Sigmoid colon (tissue), 7 donors: ENCODE results near the gene ASAP2. TPM values are rescaled to one million over a fixed set of nuclear protein-coding genes. Genes with fewer than 3 reads are reported as not detected.

Experiments used
- DNase-seq: peaks from one replicate; pipeline ENCODE4 v3.0.0-alpha.2; 2019
- H3K27ac ChIP-seq, 4 donors: fragments of 200-600 bp; sonication (generic); one replicate each; pipeline ENCODE4 v1.5.1; 2016 to 2019; ENCODE audit warnings: mild to moderate bottlenecking in 1 of 4
- H3K27me3 ChIP-seq, 3 donors: fragments of 200-600 bp; sonication (generic); one replicate each; pipeline ENCODE4 v1.5.1; 2019; ENCODE audit warnings: mild to moderate bottlenecking in 1 of 3
- H3K36me3 ChIP-seq, 4 donors: fragments of 200-600 bp; sonication (generic); one replicate each; pipeline ENCODE4 v1.5.1; 2016 to 2019
- H3K4me1 ChIP-seq, 4 donors: fragments of 200-600 bp; sonication (generic); one replicate each; pipeline ENCODE4 v1.5.1; 2017 to 2019
- H3K4me3 ChIP-seq, 4 donors: fragments of 200-600 bp; sonication (generic); one replicate each; pipeline ENCODE4 v1.5.1; 2017 to 2019; ENCODE audit warnings: mild to moderate bottlenecking in 2 of 4, moderate library complexity in 1 of 4
- H3K9me3 ChIP-seq, 4 donors: fragments of 200-600 bp in 3 of 4; sonication (generic) in 3 of 4; one replicate each; pipeline versions ENCODE4 v1.5.1 to v1.6.1; 2013 to 2019
- EP300 ChIP-seq, 4 donors: sonication (generic); formaldehyde crosslinking; IDR thresholded peaks; one replicate each; pipeline ENCODE4 v1.6.1; 2017; ENCODE audit warnings: antibody characterized with exemption in 4 of 4
- POLR2A ChIP-seq, 2 donors: fragments of 450-650 bp; IDR thresholded peaks; one replicate each; pipeline ENCODE4 v1.6.1; 2016; ENCODE audit warnings: antibody characterized with exemption in 2 of 2, mild to moderate bottlenecking in 2 of 2, moderate library complexity in 2 of 2
- POLR2AphosphoS5 ChIP-seq, 4 donors: sonication (generic); formaldehyde crosslinking; IDR thresholded peaks; one replicate each; pipeline ENCODE4 v1.6.1; 2017; ENCODE audit warnings: antibody characterized with exemption in 4 of 4
- WGBS, 2 donors: extraction: QIAGEN DNeasy Blood & Tissue Kit; methylation state at CpG; one replicate each; pipeline ENCODE4 v1.1.7; 2013; 5-methylcytosine and 5-hydroxymethylcytosine counted together
- intact Hi-C: fragments of 100-400 bp; cut with DNase I; formaldehyde crosslinking; loops from one replicate; pipeline ENCODE4 v1.15.1; 2023
- polyA plus RNA-seq, 3 donors: library from polyadenylated mRNA; stranded (reverse); fragments of 200-250 nt; gene quantifications; one replicate each; pipeline ENCODE4 v1.2.3, GENCODE V29; 2013
- total RNA-seq, 4 donors: library from RNA; depleted of rRNA; stranded (reverse); fragments of >200 nt; gene quantifications; one replicate each; pipeline ENCODE4 v1.1.0, GENCODE V29; 2016
- TF ChIP-seq, protein P1 (sequence below), 4 experiments: fragments of 450-650 bp in 3 of 4; fragments of 200-600 bp in 1 of 4; IDR thresholded peaks; one replicate each; pipeline ENCODE4 v1.5.1; 2016 to 2019; ENCODE audit warnings: antibody characterized with exemption in 4 of 4, mild to moderate bottlenecking in 3 of 4, moderate library complexity in 2 of 4
- donor health status: healthy with polysubstance abuse.
- donor health status: Bipolar disorder and iron deficiency.
- donor health status: healthy.

ASAP2 gene
- total and polyA plus RNA-seq, 7 donors, result 15.1 to 56.5 (median 25.8) TPM

DNA sequence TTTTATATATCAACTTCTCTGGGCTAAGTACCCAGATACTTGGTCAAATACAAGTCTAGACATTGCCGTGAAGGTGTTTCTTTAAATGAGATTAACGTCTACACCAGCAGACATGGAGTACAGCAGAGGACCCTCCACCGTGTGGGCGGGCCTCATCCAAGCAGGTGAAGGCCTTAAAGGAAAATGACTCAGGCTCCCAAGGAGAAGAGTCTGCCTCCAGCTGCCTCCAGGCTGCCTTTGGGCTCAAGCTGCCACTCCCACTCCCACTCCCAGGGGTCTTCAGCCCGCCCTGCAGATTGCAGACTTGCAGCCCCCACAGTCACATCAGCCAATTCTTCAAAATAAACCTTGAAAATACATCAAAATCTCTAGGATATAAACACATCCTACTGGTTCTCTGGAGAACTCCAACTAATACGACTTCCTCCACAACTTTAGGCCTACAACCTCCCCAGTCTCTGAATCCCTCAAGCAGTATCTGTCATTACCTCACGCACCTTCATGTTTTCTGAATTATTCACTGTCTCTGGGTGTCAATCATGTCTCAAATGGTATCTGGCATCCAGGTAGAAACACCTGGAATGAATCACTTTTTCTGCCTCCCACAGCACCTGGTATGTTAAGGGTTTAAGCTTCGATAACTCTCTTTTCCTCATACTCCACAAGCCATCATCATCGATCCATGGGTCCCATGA is 209.8 kb downstream of the ASAP2 start:
- H3K36me3 ChIP-seq, result peaks cover 0 to 27% (median 9%) of the 10 kb centered on the region in 4 donors
- TF ChIP-seq, protein P1, sequence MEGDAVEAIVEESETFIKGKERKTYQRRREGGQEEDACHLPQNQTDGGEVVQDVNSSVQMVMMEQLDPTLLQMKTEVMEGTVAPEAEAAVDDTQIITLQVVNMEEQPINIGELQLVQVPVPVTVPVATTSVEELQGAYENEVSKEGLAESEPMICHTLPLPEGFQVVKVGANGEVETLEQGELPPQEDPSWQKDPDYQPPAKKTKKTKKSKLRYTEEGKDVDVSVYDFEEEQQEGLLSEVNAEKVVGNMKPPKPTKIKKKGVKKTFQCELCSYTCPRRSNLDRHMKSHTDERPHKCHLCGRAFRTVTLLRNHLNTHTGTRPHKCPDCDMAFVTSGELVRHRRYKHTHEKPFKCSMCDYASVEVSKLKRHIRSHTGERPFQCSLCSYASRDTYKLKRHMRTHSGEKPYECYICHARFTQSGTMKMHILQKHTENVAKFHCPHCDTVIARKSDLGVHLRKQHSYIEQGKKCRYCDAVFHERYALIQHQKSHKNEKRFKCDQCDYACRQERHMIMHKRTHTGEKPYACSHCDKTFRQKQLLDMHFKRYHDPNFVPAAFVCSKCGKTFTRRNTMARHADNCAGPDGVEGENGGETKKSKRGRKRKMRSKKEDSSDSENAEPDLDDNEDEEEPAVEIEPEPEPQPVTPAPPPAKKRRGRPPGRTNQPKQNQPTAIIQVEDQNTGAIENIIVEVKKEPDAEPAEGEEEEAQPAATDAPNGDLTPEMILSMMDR (IDR thresholded peaks at IDR 0.05), result no peak
- no peak for TF ChIP-seq POLR2AphosphoS5 (IDR thresholded peaks at IDR 0.05)
- no peak for TF ChIP-seq POLR2A (IDR thresholded peaks at IDR 0.05)
- TF ChIP-seq EP300 (IDR thresholded peaks at IDR 0.05), result no peak
- no peaks in the 10 kb centered on the region for H3K27me3 ChIP-seq
- no peak overlapping the region for H3K4me3 ChIP-seq
- WGBS, 2 donors, result 93% methylated on average over 9 of the region's 9 CpGs
- H3K27ac ChIP-seq, result no peak overlapping the region
- no peaks in the 10 kb centered on the region for H3K9me3 ChIP-seq
- peaks cover 0 to 22% (median 15%) of the 10 kb centered on the region in 4 donors for H3K4me1 ChIP-seq
- no peak for DNase-seq
- intact Hi-C loops, result no loop called here

- Histone ChIP-seq H3K4me3 (no peak overlapping the region), H3K4me1 (peaks cover 0 to 28% (median 20%) of the 10 kb centered on the region in 4 donors), H3K27ac (no peak overlapping the region), H3K9me3 (no peaks in the 10 kb centered on the region), H3K36me3 (peaks cover 0 to 22% (median 4%) of the 10 kb centered on the region in 4 donors), H3K27me3 (no peaks in the 10 kb centered on the region)
- 92 to 95% methylated on average over 7 of the region's 7 CpGs for WGBS, 2 donors
- intact Hi-C loops, result no loop called here
- TF ChIP-seq, protein P1 (IDR thresholded peaks at IDR 0.05), result no peak
- DNase-seq, result no peak
These were observed 210.3 kb downstream of the ASAP2 start for GRCh38 chr2:9416962-9417316.

GRCh38 chr2:9417725-9418124 is 211.1 kb downstream of the ASAP2 start:
- H3K27me3 ChIP-seq, result no peaks in the 10 kb centered on the region
- H3K4me1 ChIP-seq, result peaks cover 0 to 34% (median 25%) of the 10 kb centered on the region in 4 donors
- peaks cover 0 to 18% (median 3%) of the 10 kb centered on the region in 4 donors for H3K36me3 ChIP-seq
- TF ChIP-seq POLR2A (IDR thresholded peaks at IDR 0.05), result no peak
- TF ChIP-seq EP300 (IDR thresholded peaks at IDR 0.05), result no peak
- H3K4me3 ChIP-seq, result no peak overlapping the region
- DNase-seq, result no peak
- H3K9me3 ChIP-seq, result no peaks in the 10 kb centered on the region
- no peak overlapping the region for H3K27ac ChIP-seq
- intact Hi-C loops, result no loop called here
- WGBS, 2 donors, result 46 to 81% methylated on average over 3 of the region's 3 CpGs

DNA sequence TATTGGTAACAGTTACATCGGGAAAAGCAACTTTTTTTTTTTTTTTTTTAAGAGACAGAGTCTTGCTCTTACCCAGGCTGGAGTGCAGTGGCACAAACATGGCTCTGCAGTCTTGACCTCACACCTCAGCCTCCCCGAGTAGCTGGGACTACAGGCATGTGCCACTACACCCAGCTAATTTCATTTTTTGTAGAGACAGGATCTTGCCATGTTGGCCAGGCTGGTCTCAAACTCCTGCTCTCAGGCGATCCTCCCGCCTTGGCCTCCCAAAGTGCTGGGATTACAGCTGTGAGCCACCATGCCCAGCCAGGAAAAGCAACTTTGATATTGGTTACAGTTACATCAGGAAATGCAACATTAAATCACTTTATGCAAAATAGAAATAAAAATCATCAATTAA is 212.1 kb downstream of the ASAP2 start:
- intact Hi-C loops, result no loop called here
- WGBS, 2 donors, result 92 to 96% methylated on average over 4 of the region's 4 CpGs
- H3K4me1 ChIP-seq, result peaks cover 0 to 34% (median 25%) of the 10 kb centered on the region in 4 donors

GRCh38 chr2:9419541-9419940 is 212.9 kb downstream of the ASAP2 start:
- peaks cover 0 to 42% (median 32%) of the 10 kb centered on the region in 4 donors for H3K4me1 ChIP-seq

More for the DNA sequence above, 212.1 kb downstream of the ASAP2 start:
- no peak for DNase-seq
- H3K27ac ChIP-seq, result no peak overlapping the region
- peaks cover 0 to 18% (median 3%) of the 10 kb centered on the region in 4 donors for H3K36me3 ChIP-seq
- no peak overlapping the region for H3K4me3 ChIP-seq
- no peaks in the 10 kb centered on the region for H3K9me3 ChIP-seq
- TF ChIP-seq EP300 (IDR thresholded peaks at IDR 0.05) (no peak), POLR2A (IDR thresholded peaks at IDR 0.05) (no peak), POLR2AphosphoS5 (IDR thresholded peaks at IDR 0.05) (no peak)
- TF ChIP-seq, protein P1 (IDR thresholded peaks at IDR 0.05), result no peak
- H3K27me3 ChIP-seq, result no peaks in the 10 kb centered on the region

More at GRCh38 chr2:9419541-9419940, 212.9 kb downstream of the ASAP2 start:
- no peaks in the 10 kb centered on the region for H3K9me3 ChIP-seq
- intact Hi-C loops, result no loop called here
- H3K27ac ChIP-seq, result no peak overlapping the region
- 90 to 92% methylated on average over 3 of the region's 3 CpGs for WGBS, 2 donors
- TF ChIP-seq POLR2A (IDR thresholded peaks at IDR 0.05) (no peak), POLR2AphosphoS5 (IDR thresholded peaks at IDR 0.05) (no peak), EP300 (IDR thresholded peaks at IDR 0.05) (no peak)
- TF ChIP-seq, protein P1 (IDR thresholded peaks at IDR 0.05), result no peak
- peaks cover 0 to 18% (median 3%) of the 10 kb centered on the region in 4 donors for H3K36me3 ChIP-seq
- no peak overlapping the region for H3K4me3 ChIP-seq
- no peak for DNase-seq
- H3K27me3 ChIP-seq, result no peaks in the 10 kb centered on the region
